GM19025 (cell line): Measurements from ENCODE around the gene HIVEP3.

Source experiments
- ATAC-seq: cut with Tn5 transposase; IDR thresholded peaks from one replicate; pipeline ENCODE4 v1.9.1; 2021; ENCODE audit warnings: mild to moderate bottlenecking, low read depth, moderate library complexity; ENCODE audit not compliant: unreplicated experiment

HIVEP3 gene

DNA sequence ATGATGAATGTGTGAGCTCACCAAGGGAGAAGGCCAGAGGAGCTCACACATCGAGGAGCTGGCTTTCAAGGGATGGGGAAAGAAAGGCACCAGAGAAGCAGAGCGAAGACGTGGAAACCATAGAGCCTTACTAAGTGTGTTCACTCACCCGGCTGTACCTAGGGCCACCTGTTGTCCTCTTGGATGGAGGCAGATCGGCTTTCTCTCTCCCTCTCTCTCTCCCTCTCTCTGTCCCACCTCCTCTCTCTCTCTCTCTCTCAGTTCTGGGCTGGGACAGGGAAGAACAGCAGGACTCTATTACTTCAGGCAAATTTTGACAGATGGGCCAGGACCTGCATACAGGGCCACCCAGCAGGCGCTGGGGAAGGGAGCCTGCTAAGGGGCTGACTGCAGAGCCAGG lies 64.8 kb downstream of the HIVEP3 start:
- no peak for ATAC-seq

DNA sequence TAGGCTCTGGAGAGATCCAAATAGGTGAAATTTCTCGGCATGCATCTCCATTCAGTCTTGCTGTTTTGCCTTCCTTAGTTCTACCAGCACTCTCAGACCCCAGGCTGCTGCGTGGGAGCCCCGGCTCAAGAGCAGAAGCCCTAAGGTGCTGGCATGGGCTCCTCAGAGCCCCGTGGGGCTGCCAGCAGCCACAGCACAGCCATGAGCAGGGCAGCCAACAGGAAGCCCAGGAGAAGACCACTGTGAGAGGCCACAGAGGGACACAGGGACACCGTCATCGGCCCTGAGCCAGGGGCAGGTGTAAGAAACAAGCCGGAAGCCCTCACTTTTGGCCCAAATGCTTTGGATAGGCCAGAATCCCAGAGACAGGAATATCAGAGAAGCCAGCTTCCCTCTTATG lies 66.6 kb downstream of the HIVEP3 start:
- ATAC-seq: no peak

DNA sequence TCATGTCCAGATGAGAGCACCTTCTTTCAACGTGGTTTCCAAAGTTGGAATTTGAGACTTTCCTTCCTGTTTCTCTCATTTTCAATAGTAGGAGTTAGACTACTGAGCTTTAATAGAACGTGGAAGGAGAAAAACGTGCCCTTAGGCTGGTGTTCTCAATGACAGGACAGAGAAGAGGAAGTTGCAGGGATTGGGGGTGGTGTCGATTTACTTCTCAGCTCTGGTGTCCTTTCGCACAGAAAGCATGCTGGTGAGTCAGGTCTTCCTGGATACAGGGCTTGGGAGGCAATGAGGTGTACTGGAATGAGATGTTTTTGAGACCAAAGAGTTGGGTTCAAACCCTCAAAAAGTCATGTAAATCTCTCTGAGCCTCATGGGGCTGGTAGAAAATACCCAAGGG lies 67.1 kb downstream of the HIVEP3 start:
- no peak for ATAC-seq

GRCh38 chr1:41850029-41850428 lies 68.7 kb downstream of the HIVEP3 start:
- no peak for ATAC-seq

GRCh38 chr1:41849211-41849759 lies 69.4 kb downstream of the HIVEP3 start:
- no peak for ATAC-seq

GRCh38 chr1:41848216-41848952 lies 70.3 kb downstream of the HIVEP3 start:
- no peak for ATAC-seq

DNA sequence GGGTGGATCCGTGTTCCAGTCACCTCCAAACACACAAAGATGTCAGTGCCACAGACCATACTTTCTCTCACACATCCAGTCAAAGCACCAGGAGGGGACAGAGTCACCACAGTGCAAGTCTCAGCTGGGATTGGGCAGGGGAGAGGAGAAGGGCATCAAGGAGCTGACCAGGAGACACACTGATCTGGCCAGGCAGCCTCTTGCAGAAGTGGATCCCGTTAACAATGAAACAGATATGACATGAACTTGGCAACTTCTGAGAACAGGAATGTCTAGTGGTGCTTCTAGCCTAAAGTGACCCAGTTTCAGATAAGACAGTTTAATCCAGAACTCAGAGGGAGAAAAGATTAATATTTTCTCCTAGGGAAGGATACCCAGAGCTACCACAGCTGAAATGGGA lies 71.0 kb downstream of the HIVEP3 start:
- ATAC-seq: no peak

- no peak for ATAC-seq
Observed at GRCh38 chr1:41846625-41847405, 71.9 kb downstream of the HIVEP3 start.

DNA sequence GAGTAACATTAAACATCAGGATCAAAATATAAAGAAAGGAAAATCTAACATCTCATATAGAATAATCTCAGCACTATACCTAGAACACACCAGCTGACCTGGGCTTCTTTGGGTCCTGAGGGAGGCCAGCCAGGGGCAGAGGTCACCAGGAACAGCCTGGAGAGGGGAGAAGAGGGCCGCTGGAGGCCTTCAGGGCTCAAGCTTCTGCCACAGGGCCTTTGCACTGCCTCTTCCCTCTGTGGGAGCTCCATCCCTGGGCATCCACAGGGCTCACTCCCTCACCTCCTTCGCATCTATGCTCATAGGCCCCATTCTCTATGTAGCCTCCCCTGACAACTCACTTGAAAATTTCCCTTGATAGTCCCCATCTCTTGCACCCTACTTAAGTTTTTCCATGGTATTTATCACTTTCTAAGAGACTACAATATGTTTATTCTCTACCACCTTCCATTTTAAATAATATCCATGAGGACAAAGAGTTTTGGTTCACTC lies 73.9 kb downstream of the HIVEP3 start:
- no peak for ATAC-seq

- no peak for ATAC-seq
Observed at GRCh38 chr1:41844255-41844654, 74.5 kb downstream of the HIVEP3 start.

DNA sequence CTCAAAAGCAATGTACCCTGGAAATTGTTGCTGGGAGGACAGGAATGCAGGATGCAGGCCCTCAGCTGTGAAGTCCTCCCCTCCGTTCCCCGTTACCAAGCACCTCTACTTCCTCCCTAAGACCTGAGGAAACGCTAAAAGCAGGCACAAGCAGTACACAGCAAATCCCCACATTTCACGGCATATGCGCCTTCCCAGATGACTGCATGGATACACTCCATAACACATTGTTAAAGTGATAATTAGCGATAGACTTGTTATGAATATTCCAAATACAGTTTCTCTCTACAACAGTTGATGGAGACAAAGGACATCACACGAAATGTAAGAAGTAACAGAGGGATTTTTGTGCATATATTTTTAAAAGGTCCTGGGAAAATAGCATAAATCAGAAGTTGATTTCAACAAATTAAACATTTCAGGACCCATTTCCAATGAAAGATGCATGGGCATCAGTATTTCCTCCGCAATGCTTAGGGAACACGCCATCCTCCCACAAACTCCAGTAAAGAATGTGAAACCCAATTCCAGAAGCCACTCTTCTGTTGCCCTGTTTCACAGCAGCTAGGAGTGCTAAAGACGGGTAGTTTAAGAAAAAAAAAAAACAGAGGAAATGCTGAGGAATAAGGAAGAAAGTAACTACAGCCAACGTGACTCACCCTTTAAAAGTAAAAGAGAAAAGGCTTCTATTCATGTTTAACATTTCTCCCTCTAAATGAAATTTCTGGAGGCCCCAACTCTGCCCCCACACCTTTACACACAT lies 75.5 kb downstream of the HIVEP3 start:
- ATAC-seq: no peak

DNA sequence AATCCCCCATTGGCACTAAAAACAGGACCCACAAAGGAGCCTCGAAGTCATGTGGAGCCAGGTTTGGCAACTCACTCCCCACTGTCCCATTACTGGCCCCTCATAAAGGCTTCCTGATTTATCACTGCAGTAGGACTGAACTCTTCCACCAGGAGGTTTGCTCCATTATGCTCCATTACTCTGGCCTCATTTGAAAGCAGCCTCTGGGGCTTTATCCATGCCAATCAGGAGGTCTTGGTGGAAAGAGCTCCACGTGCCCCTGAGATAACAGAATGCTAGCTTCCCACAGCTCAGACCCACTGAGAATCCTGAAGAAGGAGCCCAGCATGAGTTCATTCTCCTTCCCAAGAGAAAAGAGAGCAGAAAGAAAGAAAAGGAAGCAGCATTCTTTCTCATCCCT lies 76.4 kb downstream of the HIVEP3 start:
- no peak for ATAC-seq

DNA sequence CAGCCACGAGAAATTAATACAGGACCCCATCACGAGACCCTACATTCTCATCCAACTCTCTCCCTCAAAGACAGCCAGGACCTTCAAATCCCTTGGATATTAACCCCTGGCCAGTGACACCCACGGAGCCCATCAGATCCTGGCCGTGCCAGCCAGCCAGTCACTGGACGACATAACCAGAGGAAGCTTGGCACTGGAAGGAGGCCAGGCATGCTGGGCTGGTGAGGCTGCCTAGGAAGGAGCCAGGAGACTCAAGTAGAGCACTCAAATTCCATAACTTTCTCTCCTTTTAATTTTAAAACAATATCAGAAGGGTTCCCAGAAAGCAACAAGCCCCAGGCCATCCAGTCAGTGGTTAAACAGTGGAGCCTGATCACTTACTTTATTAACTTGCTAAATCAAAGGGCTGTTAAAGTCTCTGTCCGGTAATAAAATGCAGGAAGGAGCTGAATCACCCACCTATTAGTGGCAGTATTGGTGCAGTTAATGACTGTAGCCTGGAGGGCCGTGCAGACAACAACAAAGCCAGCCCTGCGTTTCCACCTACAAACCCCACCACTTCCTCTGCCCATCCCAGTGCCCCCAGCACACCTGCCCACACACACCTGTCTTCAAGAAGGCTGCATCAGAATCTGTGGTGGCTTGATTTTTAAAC lies 78.0 kb downstream of the HIVEP3 start:
- no peak for ATAC-seq

- ATAC-seq: no peak
Observed at GRCh38 chr1:41838266-41838665, 80.5 kb downstream of the HIVEP3 start.

DNA sequence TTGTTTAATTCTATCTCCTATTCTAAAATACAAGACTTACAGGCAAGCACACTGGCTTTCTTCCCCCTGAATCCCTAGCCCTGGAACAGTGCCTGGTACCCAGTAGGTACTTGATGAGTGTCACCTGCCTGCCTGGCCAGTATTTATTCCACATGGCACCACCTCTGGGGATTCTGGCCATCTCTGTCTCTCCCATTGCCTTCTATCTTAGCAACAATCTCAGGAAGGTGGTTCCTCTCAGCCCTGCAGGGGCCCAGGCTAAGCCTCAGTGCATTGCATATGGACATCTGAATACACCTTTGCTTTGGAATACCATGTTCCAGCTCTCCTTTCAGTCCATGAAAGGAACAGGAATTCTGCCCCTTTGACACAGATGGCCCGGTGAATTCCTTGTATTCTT lies 81.0 kb downstream of the HIVEP3 start:
- ATAC-seq: no peak

DNA sequence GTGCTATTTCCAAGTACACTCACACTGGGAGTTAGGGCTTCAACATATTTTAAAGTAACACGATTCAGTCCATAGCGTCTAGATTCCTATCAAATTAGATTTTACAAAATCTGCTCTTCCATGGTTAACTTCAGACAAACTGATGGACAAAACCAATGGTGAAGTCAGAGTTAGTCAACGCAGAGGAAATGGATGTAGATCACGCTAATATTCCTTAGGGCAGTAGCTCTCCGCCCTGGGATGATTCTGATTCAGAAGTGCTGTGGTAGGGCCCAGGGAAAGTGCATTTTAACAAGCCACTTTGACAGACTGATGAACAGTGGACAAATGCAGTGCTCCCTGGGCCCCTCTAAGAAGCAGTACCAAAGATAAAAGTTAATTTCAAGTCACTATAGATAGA lies 83.2 kb downstream of the HIVEP3 start:
- ATAC-seq: no peak

- no peak for ATAC-seq
Observed at GRCh38 chr1:41833519-41834000, 85.2 kb downstream of the HIVEP3 start.

GRCh38 chr1:41830726-41831125 lies 88.0 kb downstream of the HIVEP3 start:
- no peak for ATAC-seq

DNA sequence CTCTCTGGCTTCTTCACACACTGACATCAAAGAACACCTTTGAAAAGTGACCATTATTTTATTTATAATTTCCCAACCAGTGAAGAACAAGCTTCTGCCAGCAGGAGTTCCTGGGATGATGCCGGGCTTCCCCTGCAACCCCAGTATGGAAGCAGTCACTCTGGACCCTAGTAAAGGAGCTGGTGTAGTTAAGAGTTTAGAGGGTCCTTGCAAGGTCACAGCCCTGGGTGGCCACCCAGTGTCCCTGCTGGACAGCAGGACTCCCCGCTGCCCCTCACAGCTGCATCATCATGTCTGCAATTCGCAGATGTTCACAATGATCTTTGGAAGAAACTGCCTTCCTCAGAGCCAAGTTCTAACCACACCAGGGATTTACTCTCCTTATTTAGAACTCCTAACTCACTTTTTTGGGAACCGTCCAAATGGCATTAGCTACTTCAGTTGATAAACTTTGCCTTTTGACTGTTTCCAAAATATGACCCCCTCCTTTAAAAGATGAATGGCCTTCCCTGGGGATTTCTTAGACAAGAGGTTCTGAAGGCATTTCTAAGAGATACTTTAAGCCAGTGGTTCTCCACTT lies 90.6 kb downstream of the HIVEP3 start:
- no peak for ATAC-seq

DNA sequence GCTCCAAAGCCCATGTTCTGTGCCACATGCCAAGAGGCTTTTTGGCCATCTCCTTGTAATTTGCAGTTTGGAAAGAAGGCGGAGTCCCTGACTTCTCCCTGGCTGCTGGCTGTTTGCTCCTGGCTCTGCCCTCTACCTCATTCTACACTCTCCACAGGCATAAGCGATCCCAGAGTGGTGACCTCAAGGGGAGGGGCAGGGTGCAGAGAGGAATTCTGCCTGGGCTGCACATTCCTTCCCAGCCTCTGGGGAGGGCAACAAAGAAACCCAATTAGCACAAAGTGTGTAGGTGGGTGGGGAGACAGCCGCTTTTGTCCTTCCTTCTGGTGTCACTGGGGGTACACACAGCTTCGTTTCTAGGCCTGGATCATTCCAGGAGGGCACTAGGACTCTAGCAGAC lies 95.3 kb downstream of the HIVEP3 start:
- no peak for ATAC-seq
